H1 (cell line): ENCODE measurements around the gene GALNT17. TPM values are rescaled to one million over a fixed set of nuclear protein-coding genes. Genes with fewer than 3 reads are reported as not detected.

ENCODE experiments used
- CTCF ChIA-PET: fragments of 300-600 bp; sonication (Branson Sonifier 250); formaldehyde crosslinking; loops from one replicate; lab custom pipeline; 2021; ENCODE audit not compliant: partially characterized antibody; lab: Charles Lee
- POLR2A ChIA-PET: fragments of 300-600 bp; sonication (Branson Sonifier 250); formaldehyde crosslinking; loops from one replicate; lab custom pipeline; 2021; ENCODE audit warnings: inconsistent platforms; ENCODE audit not compliant: partially characterized antibody; lab: Charles Lee
- DNase-seq, 2 experiments: peaks; one replicate each; pipeline versions ENCODE4 v3.0.0 to v3.0.0-alpha.2; 2010 to 2022; ENCODE audit warnings: low spot score in 2 of 2, low read depth in 1 of 2, mixed read lengths in 1 of 2
- FAIRE-seq: peaks from 2 replicates; lab custom pipeline; 2011; peaks lifted over from hg19 to GRCh38; lab: Jason Lieb, UNC
- H2AFZ ChIP-seq: 2 replicates; pipeline ENCODE4 v1.8.1; 2012; ENCODE audit warnings: low read length, inconsistent platforms
- H2AK5ac ChIP-seq: 2 replicates; pipeline ENCODE4 v1.6.1; 2013; ENCODE audit warnings: low read depth, low read length
- H2BK120ac ChIP-seq: replicated peaks from 2 replicates; pipeline ENCODE3; 2013; ENCODE audit warnings: low read depth, low read length, inconsistent platforms
- H2BK12ac ChIP-seq: 2 replicates; pipeline ENCODE4 v1.6.1; 2013; ENCODE audit warnings: low read depth, low read length
- H2BK15ac ChIP-seq: 2 replicates; pipeline ENCODE4 v1.6.1; 2013; ENCODE audit warnings: low read length
- H2BK20ac ChIP-seq: 2 replicates; pipeline ENCODE4 v1.6.1; 2013; ENCODE audit warnings: low read length
- H2BK5ac ChIP-seq: 2 replicates; pipeline ENCODE4 v1.6.1; 2013; ENCODE audit warnings: low read depth, low read length
- H3K14ac ChIP-seq: 2 replicates; pipeline ENCODE4 v1.6.1; 2013; ENCODE audit warnings: inconsistent platforms; ENCODE audit not compliant: insufficient read length
- H3K18ac ChIP-seq: 2 replicates; pipeline ENCODE4 v1.6.1; 2013; ENCODE audit warnings: low read length; ENCODE audit errors: extremely low read depth
- H3K23ac ChIP-seq: 2 replicates; pipeline ENCODE4 v1.6.1; 2013; ENCODE audit warnings: inconsistent platforms; ENCODE audit not compliant: insufficient read length
- H3K23me2 ChIP-seq: 2 replicates; pipeline ENCODE4 v1.6.1; 2013; ENCODE audit warnings: low read depth, low read length
- H3K27ac ChIP-seq: 2 replicates; pipeline ENCODE4 v1.6.1; 2011; ENCODE audit warnings: low read depth, low read length, inconsistent platforms
- H3K27me3 ChIP-seq, 4 experiments: replicated peaks in 1 of 4; 1 replicate in 1 of 4; 2 replicates in 3 of 4; pipeline versions ENCODE4 v1.6.1 to v1.8.1; 2011 to 2013; ENCODE audit warnings: low read length in 3 of 4, mild to moderate bottlenecking in 3 of 4, inconsistent platforms in 2 of 4, mixed read lengths in 2 of 4, moderate library complexity in 1 of 4; ENCODE audit not compliant: control insufficient read depth in 3 of 4, insufficient read depth in 3 of 4; ENCODE audit errors: extremely low read depth in 1 of 4
- H3K36me3 ChIP-seq, 4 experiments: 2 replicates each; pipeline versions ENCODE4 v1.6.1 to v1.8.1; 2011 to 2013; ENCODE audit warnings: mild to moderate bottlenecking in 4 of 4, low read length in 3 of 4, moderate library complexity in 2 of 4, control low read depth in 1 of 4, inconsistent platforms in 1 of 4; ENCODE audit not compliant: insufficient read depth in 4 of 4, control insufficient read depth in 2 of 4
- H3K4ac ChIP-seq: replicated peaks from 2 replicates; pipeline ENCODE3; 2013; ENCODE audit warnings: low read length, low read depth, mixed read lengths, inconsistent platforms; ENCODE audit not compliant: insufficient read length
- H3K4me1 ChIP-seq, 4 experiments: replicated peaks in 1 of 4; 1 replicate in 1 of 4; 2 replicates in 3 of 4; pipeline versions ENCODE4 v1.6.1 to v1.8.1; 2011 to 2013; ENCODE audit warnings: low read length in 3 of 4, inconsistent platforms in 2 of 4, mixed read lengths in 1 of 4; ENCODE audit not compliant: insufficient read depth in 4 of 4, control insufficient read depth in 3 of 4
- H3K4me2 ChIP-seq, 2 experiments: 2 replicates each; pipeline versions ENCODE4 v1.6.1 to v1.8.1; 2011 to 2013; ENCODE audit warnings: low read depth in 2 of 2, low read length in 2 of 2, control low read depth in 1 of 2, inconsistent platforms in 1 of 2, mild to moderate bottlenecking in 1 of 2; ENCODE audit not compliant: insufficient read depth in 1 of 2
- H3K4me3 ChIP-seq, 4 experiments: fragments of 200-600, 300-600 bp in 1 of 4; sonication (generic), shearing (Covaris generic), sonication (Bioruptor Twin) in 1 of 4; 2 replicates each; pipeline versions ENCODE4 v1.5.1 to v1.8.1; 2011 to 2016; ENCODE audit warnings: low read length in 4 of 4, low read depth in 3 of 4, control low read depth in 2 of 4, inconsistent platforms in 2 of 4, mild to moderate bottlenecking in 2 of 4, mixed read lengths in 1 of 4, moderate library complexity in 1 of 4; ENCODE audit not compliant: insufficient read depth in 2 of 4; ENCODE audit errors: extremely low read depth in 1 of 4
- H3K56ac ChIP-seq: replicated peaks from 2 replicates; pipeline ENCODE3; 2013; ENCODE audit warnings: low read depth, mild to moderate bottlenecking, mixed read lengths, low read length, inconsistent platforms; ENCODE audit not compliant: insufficient read length
- H3K79me1 ChIP-seq: 2 replicates; pipeline ENCODE4 v1.6.1; 2013; ENCODE audit warnings: low read depth, low read length, control low read depth
- H3K79me2 ChIP-seq, 2 experiments: 2 replicates each; pipeline versions ENCODE4 v1.6.1 to v1.8.1; 2012 to 2013; ENCODE audit warnings: low read length in 2 of 2, mild to moderate bottlenecking in 2 of 2, inconsistent platforms in 1 of 2; ENCODE audit not compliant: insufficient read depth in 2 of 2, control insufficient read depth in 1 of 2
- H3K9ac ChIP-seq, 4 experiments: replicated peaks in 1 of 4; 1 replicate in 1 of 4; 2 replicates in 3 of 4; pipeline versions ENCODE4 v1.6.1 to v1.8.1; 2011 to 2013; ENCODE audit warnings: low read depth in 3 of 4, low read length in 3 of 4, control low read depth in 2 of 4, mild to moderate bottlenecking in 2 of 4, moderate library complexity in 2 of 4, inconsistent platforms in 1 of 4; ENCODE audit errors: extremely low read depth in 1 of 4
- H3K9me3 ChIP-seq, 2 experiments: 2 replicates each; pipeline versions ENCODE4 v1.6.1 to v1.8.1; 2012 to 2013; ENCODE audit warnings: mild to moderate bottlenecking in 2 of 2, moderate library complexity in 2 of 2, control low read depth in 1 of 2, inconsistent platforms in 1 of 2, low read depth in 1 of 2, low read length in 1 of 2, mixed read lengths in 1 of 2; ENCODE audit not compliant: insufficient read depth in 2 of 2
- H4K20me1 ChIP-seq, 2 experiments: replicated peaks in 1 of 2; 2 replicates each; pipeline versions ENCODE3 to v1.8.1; 2011 to 2013; ENCODE audit warnings: inconsistent platforms in 2 of 2, low read length in 2 of 2, mild to moderate bottlenecking in 1 of 2; ENCODE audit not compliant: insufficient read depth in 2 of 2, control insufficient read depth in 1 of 2
- H4K5ac ChIP-seq: 2 replicates; pipeline ENCODE4 v1.6.1; 2013; ENCODE audit warnings: low read length, low read depth, mixed read lengths, inconsistent platforms; ENCODE audit not compliant: insufficient read length
- H4K8ac ChIP-seq: 2 replicates; pipeline ENCODE4 v1.8.0; 2013; ENCODE audit warnings: mild to moderate bottlenecking, moderate library complexity, low read length, inconsistent platforms; ENCODE audit not compliant: insufficient read depth; ENCODE audit errors: extremely low read depth
- H4K91ac ChIP-seq: replicated peaks from 2 replicates; pipeline ENCODE3; 2013; ENCODE audit warnings: low read length, mixed read lengths, inconsistent platforms; ENCODE audit not compliant: insufficient read length
- WGBS, 2 experiments: shearing (Covaris generic) in 1 of 2; methylation state at CpG; one replicate each; pipeline versions ENCODE4 v1.1.6 to v1.1.7; 2013 to 2015; ENCODE audit warnings: low lambda C conversion rate in 2 of 2, mixed read lengths in 2 of 2, inconsistent platforms in 1 of 2, low coverage in 1 of 2, missing lambda C conversion rate in 1 of 2; ENCODE audit not compliant: insufficient replicate concordance in 2 of 2, insufficient coverage in 1 of 2, insufficient read length in 1 of 2; ENCODE audit errors: extremely low coverage in 1 of 2, missing lambda C conversion rate in 1 of 2; 5-methylcytosine and 5-hydroxymethylcytosine counted together
- polyA plus RNA-seq, 7 experiments: library from polyadenylated mRNA; depleted of rRNA in 3 of 7; stranded (reverse) in 5 of 7; unstranded in 2 of 7; fragments of >200 nt in 5 of 7; fragments of 200-250 nt in 2 of 7; gene quantifications; 1 replicate in 5 of 7; 2 replicates in 1 of 7; 4 replicates in 1 of 7; pipeline versions ENCODE4 v1.2.1 to v1.2.3, GENCODE V29; 2011 to 2013; ENCODE audit warnings: missing spikeins in 2 of 7, mixed read lengths in 2 of 7
- total RNA-seq: library from RNA; stranded (reverse); fragmentation: NEBNext Ultra II Directional; extraction: Animal tissue kit (Norgen Biotek cat#: 25700); gene quantifications from 2 replicates; pipeline ENCODE4 v1.2.1, GENCODE V29; 2021

The GALNT17 gene
- total and polyA plus RNA-seq, 2 of the 8 experiments (the other 6 are each of a cell fraction or from before 2014, with no cell fraction given) = 37.7 to 47.0 TPM

- peak overlapping the region; percentile 82; the same call in 1 of the 2 replicates for H2BK12ac ChIP-seq
- no peaks in the 10 kb centered on the region for H4K20me1 ChIP-seq
- H4K91ac ChIP-seq = no peak overlapping the region
- H3K56ac ChIP-seq = no peak overlapping the region
- no peak for FAIRE-seq
- POLR2A ChIA-PET = interaction anchor here (1.9 kb wide), 1 partner anchor 13 kb away, joined by 6 read pairs; no protein-coding TSS in a partner anchor
- no peak overlapping the region for H3K14ac ChIP-seq
- no peak overlapping the region for H3K23ac ChIP-seq
- no peaks in the 10 kb centered on the region; the same call in 1 of the 2 replicates for H3K23me2 ChIP-seq
- no peak overlapping the region for H3K27ac ChIP-seq
- H3K36me3 ChIP-seq = no peaks in the 10 kb centered on the region
- H3K79me2 ChIP-seq = no peaks in the 10 kb centered on the region
- H3K4me1 ChIP-seq = no peaks in the 10 kb centered on the region; a peak in 1 of 7 replicates
- H3K79me1 ChIP-seq = no peaks in the 10 kb centered on the region
- H3K18ac ChIP-seq = peak overlapping the region; percentile 51; the same call in 1 of the 2 replicates
- CTCF ChIA-PET = interaction anchor here (0.5 to 3.4 kb wide), 46 partner anchors 11 to 935 kb away, joined by 3 to 14 read pairs (median 4); no protein-coding TSS in a partner anchor
- H2AK5ac ChIP-seq = no peak overlapping the region
- H3K4me3 ChIP-seq = peak overlapping the region; percentile 30 to 56 (median 50); a peak in 7 of 8 replicates
- peak overlapping the region; percentile 47 for H2BK120ac ChIP-seq
- DNase-seq = peak; percentile 53 to 98
- H2AFZ ChIP-seq = peak overlapping the region; percentile 57
- H2BK20ac ChIP-seq = peak overlapping the region; percentile 90; the same call in 1 of the 2 replicates
- peaks cover 0 to 7% of the 10 kb centered on the region in 2 experiments; a peak in 1 of 4 replicates for H3K9me3 ChIP-seq
- 21% methylated on average over 42 of the region's 43 CpGs; no CpG with 5 or more reads in 1 of the 2 experiments for WGBS, 2 experiments
- no peak overlapping the region for H3K9ac ChIP-seq
- H4K8ac ChIP-seq = no peak overlapping the region; the same call in 1 of the 2 replicates
- H2BK5ac ChIP-seq = no peak overlapping the region
- H4K5ac ChIP-seq = no peak overlapping the region
- H2BK15ac ChIP-seq = peak overlapping the region; percentile 88; the same call in 1 of the 2 replicates
- no peaks in the 10 kb centered on the region for H3K27me3 ChIP-seq
- peak overlapping the region; percentile 30 to 74 for H3K4me2 ChIP-seq
- H3K4ac ChIP-seq = no peak overlapping the region
These were observed 620.4 kb downstream of the GALNT17 start for GRCh38 chr7:71752171-71752935.
